Tibial nerve (tissue), 3 donors: ENCODE results near the gene NOX5.

Source experiments
- POLR2A ChIP-seq, 2 donors: fragments of 450-650 bp; IDR thresholded peaks; one replicate each; pipeline ENCODE4 v1.6.1; 2017; ENCODE audit warnings: antibody characterized with exemption in 2 of 2, mild to moderate bottlenecking in 2 of 2, moderate library complexity in 2 of 2
- TF ChIP-seq, protein P1 (sequence below), 5 experiments: fragments of 200-600 bp in 3 of 5; fragments of 450-650 bp in 2 of 5; sonication (generic) in 3 of 5; IDR thresholded peaks; one replicate each; pipeline ENCODE4 v1.5.1; 2016 to 2019; ENCODE audit warnings: antibody characterized with exemption in 5 of 5, mild to moderate bottlenecking in 3 of 5, moderate library complexity in 2 of 5

DNA sequence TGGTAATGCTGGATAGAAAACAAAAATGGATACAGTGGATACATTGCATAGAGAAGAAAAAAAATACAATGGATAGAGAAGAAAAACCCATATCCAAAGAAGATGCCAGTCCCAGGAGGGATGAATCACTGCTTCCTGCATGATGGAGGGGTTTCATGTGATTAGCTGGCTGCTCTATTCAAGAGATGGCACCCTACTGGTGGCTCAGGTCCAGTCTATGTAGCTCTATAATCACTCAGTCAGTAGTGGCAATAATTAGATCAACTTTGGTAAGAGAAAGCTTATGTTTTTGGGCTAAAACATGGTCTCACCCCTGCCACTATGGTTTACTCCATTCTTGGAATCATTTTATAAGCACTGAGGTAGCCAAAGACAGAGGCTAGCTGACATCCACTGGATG, 33.7 kb upstream of the NOX5 start:
- TF ChIP-seq, protein P1, sequence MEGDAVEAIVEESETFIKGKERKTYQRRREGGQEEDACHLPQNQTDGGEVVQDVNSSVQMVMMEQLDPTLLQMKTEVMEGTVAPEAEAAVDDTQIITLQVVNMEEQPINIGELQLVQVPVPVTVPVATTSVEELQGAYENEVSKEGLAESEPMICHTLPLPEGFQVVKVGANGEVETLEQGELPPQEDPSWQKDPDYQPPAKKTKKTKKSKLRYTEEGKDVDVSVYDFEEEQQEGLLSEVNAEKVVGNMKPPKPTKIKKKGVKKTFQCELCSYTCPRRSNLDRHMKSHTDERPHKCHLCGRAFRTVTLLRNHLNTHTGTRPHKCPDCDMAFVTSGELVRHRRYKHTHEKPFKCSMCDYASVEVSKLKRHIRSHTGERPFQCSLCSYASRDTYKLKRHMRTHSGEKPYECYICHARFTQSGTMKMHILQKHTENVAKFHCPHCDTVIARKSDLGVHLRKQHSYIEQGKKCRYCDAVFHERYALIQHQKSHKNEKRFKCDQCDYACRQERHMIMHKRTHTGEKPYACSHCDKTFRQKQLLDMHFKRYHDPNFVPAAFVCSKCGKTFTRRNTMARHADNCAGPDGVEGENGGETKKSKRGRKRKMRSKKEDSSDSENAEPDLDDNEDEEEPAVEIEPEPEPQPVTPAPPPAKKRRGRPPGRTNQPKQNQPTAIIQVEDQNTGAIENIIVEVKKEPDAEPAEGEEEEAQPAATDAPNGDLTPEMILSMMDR (IDR thresholded peaks at IDR 0.05): no peak
- TF ChIP-seq POLR2A (IDR thresholded peaks at IDR 0.05): no peak
